ENCODE data around the gene DUOXA2.

The DUOXA2 gene

GRCh38 chr15:45097466-45097865 lies 16.7 kb upstream of the DUOXA2 start:
- DNase-seq = peak; percentile 13

DNA sequence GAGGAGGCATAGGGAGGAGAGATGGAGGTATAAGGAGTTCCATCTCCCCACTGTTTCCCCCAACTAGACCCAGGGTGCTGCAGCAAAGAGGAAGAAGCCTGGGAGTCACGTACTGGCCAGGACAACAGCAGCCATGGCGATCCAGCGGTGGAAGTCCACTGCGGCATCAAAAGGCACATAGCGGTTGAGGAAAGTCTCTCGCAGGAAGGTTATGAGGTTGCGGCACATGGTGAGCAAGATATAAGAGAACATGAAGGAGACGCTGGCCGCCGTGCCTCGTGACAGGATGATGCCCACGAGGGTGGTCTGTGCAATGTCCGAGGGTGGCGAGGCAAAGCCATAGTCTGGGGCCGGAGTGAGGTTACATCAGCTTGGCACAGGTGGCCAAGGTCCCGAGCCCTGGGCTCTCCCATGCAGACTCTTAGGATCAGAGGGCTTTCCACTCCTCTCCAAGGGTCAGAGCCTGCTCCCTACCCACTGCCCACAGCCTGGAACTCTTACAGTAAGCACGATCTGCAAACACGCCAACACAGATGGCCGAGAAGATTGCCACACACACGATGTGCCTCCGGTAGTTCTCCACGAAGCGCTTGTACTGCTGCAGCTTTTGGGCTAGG lies 14.5 kb upstream of the DUOXA2 start:
- peak; percentile 53 for DNase-seq

- peak; percentile 42 for DNase-seq
These were observed 13.1 kb upstream of the DUOXA2 start for GRCh38 chr15:45100884-45101625.

DNA sequence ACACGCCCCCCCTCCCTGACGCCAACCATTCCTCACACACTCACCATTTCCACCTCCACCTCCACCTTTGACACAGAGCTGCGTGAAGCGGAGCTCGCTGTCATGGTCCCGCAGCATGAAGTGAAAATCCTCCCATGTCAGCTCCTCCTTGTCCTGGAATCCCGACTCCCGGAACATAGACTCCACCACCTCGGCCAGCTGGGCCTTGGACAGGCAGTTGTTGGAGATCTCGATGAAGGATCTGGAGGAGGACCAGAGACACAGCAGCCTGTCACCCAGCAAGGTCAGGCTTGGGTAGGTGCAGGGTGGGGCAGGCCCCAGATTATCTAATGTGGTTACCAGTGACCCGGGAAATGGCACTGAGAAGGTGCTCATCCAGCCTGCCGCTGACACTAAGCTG lies 12.4 kb upstream of the DUOXA2 start:
- DNase-seq = peak; percentile 47

DNA sequence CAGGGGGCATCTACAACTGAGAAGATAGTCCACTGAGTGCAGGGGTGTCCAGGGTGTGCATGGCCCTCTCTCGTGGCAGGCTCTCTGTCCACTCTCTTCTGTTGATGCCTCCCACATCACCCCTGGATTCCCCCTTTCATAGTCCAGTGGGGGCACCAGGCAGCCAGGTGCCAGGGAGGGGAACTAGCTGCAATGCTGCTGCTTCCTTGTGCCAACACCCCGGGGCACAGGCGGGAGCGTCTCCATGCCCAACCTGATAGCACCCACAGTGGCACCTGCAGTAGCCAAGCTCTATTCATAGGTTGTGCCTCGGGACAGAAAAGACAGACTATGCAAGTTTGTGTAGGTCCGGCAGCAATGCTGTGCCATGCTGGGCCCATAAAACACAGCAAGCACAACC lies 11.9 kb upstream of the DUOXA2 start:
- peak; percentile 47 for DNase-seq

DNA sequence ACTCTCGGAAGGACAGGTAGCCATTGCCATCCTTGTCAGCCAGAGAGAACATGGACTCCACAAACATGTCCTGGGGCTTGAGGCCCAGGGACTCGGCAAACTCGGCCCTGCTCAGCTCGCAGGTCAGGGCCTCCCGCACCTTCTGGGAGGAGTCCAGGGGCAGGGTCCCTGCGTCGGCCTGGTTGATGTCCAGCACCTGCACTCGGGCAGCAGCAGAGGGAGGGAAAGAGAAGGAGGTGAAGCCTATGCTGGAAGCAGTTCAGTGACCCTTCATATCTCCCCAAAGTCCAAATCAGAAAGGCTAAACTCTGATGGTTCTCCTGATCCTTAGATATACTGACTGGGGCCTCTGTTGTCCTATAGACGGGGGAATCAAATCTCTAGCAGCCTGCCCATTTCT lies 10.0 kb upstream of the DUOXA2 start:
- DNase-seq = peak; percentile 36

GRCh38 chr15:45105586-45105985 lies 8.5 kb upstream of the DUOXA2 start:
- DNase-seq = peak; percentile 36

DNA sequence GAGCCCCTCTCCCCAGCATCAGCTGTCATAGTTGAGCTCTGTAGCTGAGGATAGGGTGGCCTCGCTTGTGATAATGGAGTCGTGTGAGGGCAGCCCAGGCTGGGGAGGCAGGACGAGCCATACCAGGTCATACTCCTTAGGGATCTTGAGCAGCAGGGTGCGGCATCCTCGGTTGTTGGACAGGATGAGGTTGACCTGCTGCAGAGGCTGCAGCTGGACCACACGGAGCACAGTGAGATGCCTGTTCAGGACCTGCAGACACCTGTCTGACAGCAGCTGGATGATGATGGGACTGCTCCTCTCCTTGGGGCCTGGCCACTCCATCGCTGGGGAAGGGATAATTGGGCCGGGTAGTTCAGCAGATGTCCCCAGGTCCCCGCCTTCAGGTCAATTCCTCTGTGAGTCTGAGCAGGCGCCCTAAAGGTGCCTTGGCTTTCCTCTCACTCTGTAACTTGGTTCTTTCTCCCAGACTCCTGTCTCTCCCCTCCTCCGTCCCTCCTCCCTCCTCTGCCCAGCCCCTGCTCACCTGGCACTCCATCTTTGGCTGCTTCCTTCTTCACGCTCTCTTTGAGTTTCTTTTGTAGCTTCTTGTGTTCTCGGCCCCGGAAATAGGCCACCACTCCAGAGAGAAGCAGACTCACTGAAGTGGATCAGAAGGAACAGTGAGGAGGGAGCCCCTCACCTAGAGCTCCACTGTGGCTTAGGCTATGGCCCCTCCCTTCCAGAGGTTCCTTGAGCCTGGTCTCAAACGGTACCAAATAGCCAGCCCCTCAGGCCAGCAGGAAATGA lies 7.9 kb upstream of the DUOXA2 start:
- peak; percentile 47 for DNase-seq

- peak; percentile 49 for DNase-seq
These were observed 6.0 kb upstream of the DUOXA2 start for GRCh38 chr15:45107941-45108630.

DNA sequence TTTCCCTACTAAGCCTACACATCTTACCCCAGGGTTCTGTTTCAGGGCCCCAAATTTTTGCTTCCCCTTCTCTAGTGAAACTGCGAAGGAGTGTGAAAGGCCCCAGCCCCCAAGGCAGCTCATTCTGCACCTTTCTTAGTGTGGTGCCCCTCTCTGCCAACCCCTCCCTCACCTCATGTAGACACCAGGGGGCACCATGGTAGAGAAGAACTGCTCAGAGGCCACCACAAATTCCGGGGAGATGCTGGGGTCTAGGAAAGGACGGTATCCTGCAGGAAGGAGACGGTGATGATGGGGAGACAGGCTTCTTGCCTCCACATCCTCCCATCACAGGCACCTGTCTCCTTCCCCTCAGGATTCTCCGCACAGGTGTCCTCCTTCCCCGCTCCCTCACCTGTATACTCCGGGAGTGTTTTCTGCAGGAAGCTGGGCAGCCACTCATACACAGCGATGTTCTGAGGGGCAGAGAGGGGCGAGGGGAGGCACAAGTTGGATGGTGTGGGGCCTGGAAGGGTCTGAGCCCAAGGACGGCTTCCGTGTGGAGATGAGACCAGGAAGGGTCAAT lies 3.8 kb upstream of the DUOXA2 start:
- no peak for DNase-seq

- no peak for DNase-seq
These were observed 2.6 kb upstream of the DUOXA2 start for GRCh38 chr15:45111390-45112142.

- no peak for DNase-seq
These were observed 2.0 kb upstream of the DUOXA2 start for GRCh38 chr15:45112143-45112590.

- no peak for DNase-seq
These were observed 1.3 kb upstream of the DUOXA2 start for GRCh38 chr15:45112591-45113379.

DNA sequence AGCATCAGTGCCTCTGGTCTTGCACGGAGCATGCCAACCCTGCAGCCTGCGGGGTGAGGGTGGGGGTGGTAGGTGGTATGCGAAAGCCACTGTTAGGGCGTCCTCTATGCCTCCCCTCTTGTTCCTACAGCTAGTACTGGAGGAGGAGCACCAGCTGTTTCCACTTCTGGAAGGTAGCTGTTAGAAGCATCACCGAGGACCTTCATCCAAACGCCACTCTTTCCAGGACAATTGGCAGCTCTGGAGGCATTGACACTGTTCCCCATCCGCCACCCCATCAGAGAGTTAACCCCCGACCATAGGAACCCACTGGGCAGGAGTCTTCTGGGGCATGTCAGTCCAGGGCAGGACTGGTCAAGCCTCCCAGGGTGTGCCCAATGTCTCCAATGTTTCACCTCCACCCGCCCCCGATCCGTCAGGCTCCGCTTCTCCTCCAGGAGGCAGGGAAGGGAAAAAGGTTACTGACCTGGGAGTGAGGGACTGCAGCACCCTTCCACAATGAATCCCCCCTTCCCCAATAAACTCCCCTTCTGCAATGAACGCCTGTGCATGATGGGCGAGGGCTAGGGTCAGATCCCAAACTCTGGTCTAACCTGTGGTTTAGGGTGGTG lies 641 bp upstream of the DUOXA2 start:
- DNase-seq = no peak

- DNase-seq = no peak
These were observed 592 bp downstream of the DUOXA2 start for GRCh38 chr15:45114751-45115085.

DNA sequence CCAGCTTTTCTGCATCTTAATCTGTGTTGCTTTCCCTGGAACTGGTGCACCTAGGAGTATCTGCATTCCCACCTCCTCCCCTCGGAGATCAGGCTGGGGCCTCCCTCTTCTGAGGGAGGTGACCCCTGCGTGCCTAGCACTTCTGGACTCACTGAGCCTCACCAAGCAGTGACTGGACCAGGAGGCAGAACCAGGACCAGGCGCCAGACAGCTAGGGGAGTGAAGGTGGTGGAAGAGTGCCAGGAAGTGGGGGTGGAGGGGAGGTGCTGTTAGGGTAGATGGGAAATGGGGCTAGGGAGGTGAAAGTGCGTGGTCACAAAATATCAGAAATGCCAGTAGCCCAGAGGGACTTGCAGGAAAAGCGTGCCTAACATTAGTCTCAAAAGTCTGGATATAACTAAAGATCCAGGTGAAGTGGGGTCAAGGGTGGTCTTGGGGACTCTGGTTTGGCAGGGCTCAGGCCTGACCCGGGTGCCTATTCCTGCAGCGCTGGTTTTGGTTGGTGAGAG lies 1.2 kb downstream of the DUOXA2 start:
- no peak for DNase-seq

DNA sequence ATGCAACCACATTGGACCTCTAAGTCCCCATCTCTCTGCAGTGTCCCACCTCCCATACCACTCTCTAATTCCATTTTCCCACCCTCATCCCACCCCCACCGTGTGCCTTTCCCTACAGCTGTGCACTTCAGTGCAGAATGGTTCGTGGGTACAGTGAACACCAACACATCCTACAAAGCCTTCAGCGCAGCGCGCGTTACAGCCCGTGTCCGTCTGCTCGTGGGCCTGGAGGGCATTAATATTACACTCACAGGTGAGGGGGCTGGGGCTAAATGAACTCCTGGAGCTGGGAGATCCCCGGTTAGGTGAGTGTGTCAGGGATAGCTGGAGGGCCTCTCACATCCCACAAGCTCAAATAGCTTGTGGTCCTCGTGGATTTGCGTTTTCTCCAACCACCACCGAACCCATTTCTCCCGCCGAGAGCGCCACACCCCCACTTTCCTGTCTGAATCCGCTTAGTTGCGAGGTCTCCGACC lies 1.9 kb downstream of the DUOXA2 start:
- no peak for DNase-seq

GRCh38 chr15:45116482-45117307 lies 2.6 kb downstream of the DUOXA2 start:
- no peak for DNase-seq

DNA sequence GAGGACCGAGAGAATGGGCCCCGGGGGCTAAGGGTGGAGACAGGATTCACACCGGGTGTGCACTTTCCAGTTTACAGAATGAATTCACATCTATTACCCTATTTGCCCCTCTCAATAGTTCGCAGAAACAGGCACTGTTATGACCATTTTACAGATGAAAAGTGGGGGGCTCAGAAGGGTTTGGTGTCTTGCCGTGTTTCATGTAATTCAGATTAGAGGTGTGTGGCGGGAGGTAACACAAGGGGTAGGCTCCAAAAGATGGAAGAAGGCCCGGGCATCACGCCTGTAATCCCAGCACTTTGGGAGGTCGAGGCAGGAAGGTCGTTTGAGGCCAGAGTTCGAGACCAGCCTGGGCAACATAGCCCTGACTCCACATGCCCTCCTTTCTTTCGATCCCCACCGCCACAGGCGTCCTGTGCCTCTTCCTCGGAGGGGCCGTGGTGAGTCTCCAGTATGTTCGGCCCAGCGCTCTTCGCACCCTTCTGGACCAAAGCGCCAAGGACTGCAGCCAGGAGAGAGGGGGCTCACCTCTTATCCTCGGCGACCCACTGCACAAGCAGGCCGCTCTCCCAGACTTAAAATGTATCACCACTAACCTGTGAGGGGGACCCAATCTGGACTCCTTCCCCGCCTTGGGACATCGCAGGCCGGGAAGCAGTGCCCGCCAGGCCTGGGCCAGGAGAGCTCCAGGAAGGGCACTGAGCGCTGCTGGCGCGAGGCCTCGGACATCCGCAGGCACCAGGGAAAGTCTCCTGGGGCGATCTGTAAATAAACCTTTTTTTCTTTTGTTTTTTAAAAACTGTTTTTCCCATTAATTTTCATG lies 3.4 kb downstream of the DUOXA2 start:
- no peak for DNase-seq
